OCI-LY7 (cell line): ENCODE results near the gene PDE3B. TPM values are rescaled to one million over a fixed set of nuclear protein-coding genes. Genes with fewer than 3 reads are reported as not detected.
"Not testable (repeated sequence)": the region's sequence is repeated elsewhere in the genome, so short reads cannot be mapped to it uniquely, and the experiment has no call there.

ENCODE experiments used
- BruUV-seq: library from RNA; stranded (reverse); fragments of 400-500 nt; replicated peaks from 2 replicates; lab custom pipeline; 2021; lab: Mats Ljungman, UMichigan
- CTCF ChIA-PET: fragments of 300-600 bp; sonication (Branson Sonifier 250); formaldehyde crosslinking; loops from one replicate; lab custom pipeline; 2022; ENCODE audit warnings: antibody characterized with exemption; ENCODE audit not compliant: unreplicated experiment; lab: Charles Lee
- POLR2A ChIA-PET: fragments of 300-600 bp; sonication (Branson Sonifier 250); formaldehyde crosslinking; loops from one replicate; lab custom pipeline; 2022; ENCODE audit warnings: antibody characterized with exemption; lab: Charles Lee
- DNase-seq: peaks from one replicate; pipeline ENCODE4 v3.0.0-alpha.2; 2015; ENCODE audit warnings: low spot score
- H2AFZ ChIP-seq: fragments of 200-600 bp; sonication (generic), shearing (Covaris generic); 2 replicates; pipeline ENCODE4 v1.6.1; 2014; ENCODE audit warnings: mild to moderate bottlenecking, antibody characterized with exemption, low read length, moderate library complexity
- H3K27ac ChIP-seq: fragments of 200-600 bp; sonication (generic); 2 replicates; pipeline ENCODE4 v1.5.1; 2014; ENCODE audit warnings: mixed run types, low read depth, mild to moderate bottlenecking, moderate library complexity, low read length, inconsistent platforms; ENCODE audit not compliant: poor library complexity, severe bottlenecking
- H3K36me3 ChIP-seq: fragments of 200-600 bp; sonication (generic); 2 replicates; pipeline ENCODE4 v1.6.1; 2014; ENCODE audit warnings: mild to moderate bottlenecking, antibody characterized with exemption, low read length, moderate library complexity, mixed read lengths; ENCODE audit not compliant: insufficient read depth
- H3K4me1 ChIP-seq: fragments of 200-600 bp; sonication (generic); 2 replicates; pipeline ENCODE4 v1.5.1; 2014; ENCODE audit warnings: mild to moderate bottlenecking, low read length; ENCODE audit not compliant: insufficient read depth, poor library complexity, severe bottlenecking
- H3K4me2 ChIP-seq: fragments of 200-600 bp; sonication (generic); 2 replicates; pipeline ENCODE4 v1.6.1; 2014; ENCODE audit warnings: mild to moderate bottlenecking, low read length
- H3K4me3 ChIP-seq: fragments of 200-600 bp; sonication (generic); 2 replicates; pipeline ENCODE4 v1.5.1; 2014; ENCODE audit warnings: mild to moderate bottlenecking, low read depth, low read length; ENCODE audit not compliant: poor library complexity, severe bottlenecking
- H3K79me2 ChIP-seq: fragments of 200-600 bp; sonication (generic); 2 replicates; pipeline ENCODE4 v1.6.1; 2016; ENCODE audit warnings: low read depth, mild to moderate bottlenecking, low read length, moderate library complexity, mixed read lengths; ENCODE audit not compliant: insufficient read depth
- H3K9me2 ChIP-seq: fragments of 200-600 bp; sonication (generic); 2 replicates; pipeline ENCODE4 v1.6.1; 2016; ENCODE audit warnings: mild to moderate bottlenecking, low read length, mixed read lengths; ENCODE audit not compliant: insufficient read depth
- H3K9me3 ChIP-seq: fragments of 200-600 bp; sonication (generic); 2 replicates; pipeline ENCODE4 v1.6.1; 2014; ENCODE audit warnings: mild to moderate bottlenecking, mixed run types, low read length, mixed read lengths
- H4K20me1 ChIP-seq: fragments of 200-600 bp; sonication (generic); 2 replicates; pipeline ENCODE4 v1.6.1; 2014; ENCODE audit warnings: mild to moderate bottlenecking, antibody characterized with exemption, low read length, moderate library complexity, mixed read lengths; ENCODE audit not compliant: insufficient read depth
- EZH2phosphoT487 ChIP-seq: fragments of 200-600 bp; sonication (generic); IDR thresholded peaks from 2 replicates; pipeline ENCODE4 v1.6.1; 2018; ENCODE audit warnings: low read depth, borderline replicate concordance, mild to moderate bottlenecking, mixed run types, antibody characterized with exemption, low read length, moderate library complexity, mixed read lengths
- intact Hi-C: fragments of 100-400 bp; cut with micrococcal nuclease; formaldehyde crosslinking; loops from one replicate; pipeline ENCODE4 v1.10.0; 2022; ENCODE audit not compliant: unreplicated experiment
- total RNA-seq, 2 experiments: library from RNA; depleted of rRNA in 1 of 2; stranded (reverse); fragments of >200 nt in 1 of 2; shearing (Covaris generic) in 1 of 2; gene quantifications; 2 replicates each; pipeline ENCODE4 v1.2.3, GENCODE V29; 2014 to 2022
- TF ChIP-seq, protein P1 (sequence below): fragments of 200-600 bp; sonication (generic); conservative IDR thresholded peaks from 2 replicates; pipeline ENCODE4 v1.5.1; 2014; ENCODE audit warnings: mild to moderate bottlenecking, antibody characterized with exemption, low read length, moderate library complexity, mixed read lengths

Gene PDE3B
- total RNA-seq, 2 experiments from 2014 or later: not detected

DNA sequence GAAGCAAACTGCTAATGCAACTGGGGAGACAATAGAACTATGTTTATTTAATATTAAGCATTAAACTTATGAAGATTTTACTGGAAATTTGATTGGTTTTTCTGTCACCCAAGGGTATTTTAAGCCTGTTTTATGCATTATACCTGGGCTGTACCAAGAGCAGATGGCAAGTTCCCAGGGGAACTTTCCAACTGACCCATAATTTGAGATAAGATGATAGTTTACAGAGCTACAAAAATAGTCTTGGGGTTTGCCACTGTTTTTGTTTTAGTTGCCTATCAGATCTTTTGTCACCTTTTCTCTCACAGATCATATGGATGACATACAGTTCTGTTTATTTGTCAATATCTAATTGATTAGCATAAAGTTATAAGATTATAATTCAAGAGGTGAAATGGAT lies 43.9 kb downstream of the PDE3B start:
- H4K20me1 ChIP-seq: no peaks in the 10 kb centered on the region
- H3K9me3 ChIP-seq: no peaks in the 10 kb centered on the region
- H3K4me1 ChIP-seq: no peaks in the 10 kb centered on the region
- H3K36me3 ChIP-seq: no peaks in the 10 kb centered on the region
- H3K79me2 ChIP-seq: no peaks in the 10 kb centered on the region
- POLR2A ChIA-PET: no interaction called here
- no TSS peak for BruUV-seq
- no peak overlapping the region for H3K4me3 ChIP-seq
- H3K4me2 ChIP-seq: no peak overlapping the region
- no peak overlapping the region for H3K27ac ChIP-seq
- H2AFZ ChIP-seq: no peak overlapping the region
- intact Hi-C loops: no loop called here
- CTCF ChIA-PET: no interaction called here
- no peaks in the 10 kb centered on the region for H3K9me2 ChIP-seq
- DNase-seq: no peak
- TF ChIP-seq, protein P1, sequence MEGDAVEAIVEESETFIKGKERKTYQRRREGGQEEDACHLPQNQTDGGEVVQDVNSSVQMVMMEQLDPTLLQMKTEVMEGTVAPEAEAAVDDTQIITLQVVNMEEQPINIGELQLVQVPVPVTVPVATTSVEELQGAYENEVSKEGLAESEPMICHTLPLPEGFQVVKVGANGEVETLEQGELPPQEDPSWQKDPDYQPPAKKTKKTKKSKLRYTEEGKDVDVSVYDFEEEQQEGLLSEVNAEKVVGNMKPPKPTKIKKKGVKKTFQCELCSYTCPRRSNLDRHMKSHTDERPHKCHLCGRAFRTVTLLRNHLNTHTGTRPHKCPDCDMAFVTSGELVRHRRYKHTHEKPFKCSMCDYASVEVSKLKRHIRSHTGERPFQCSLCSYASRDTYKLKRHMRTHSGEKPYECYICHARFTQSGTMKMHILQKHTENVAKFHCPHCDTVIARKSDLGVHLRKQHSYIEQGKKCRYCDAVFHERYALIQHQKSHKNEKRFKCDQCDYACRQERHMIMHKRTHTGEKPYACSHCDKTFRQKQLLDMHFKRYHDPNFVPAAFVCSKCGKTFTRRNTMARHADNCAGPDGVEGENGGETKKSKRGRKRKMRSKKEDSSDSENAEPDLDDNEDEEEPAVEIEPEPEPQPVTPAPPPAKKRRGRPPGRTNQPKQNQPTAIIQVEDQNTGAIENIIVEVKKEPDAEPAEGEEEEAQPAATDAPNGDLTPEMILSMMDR: no peak
- TF ChIP-seq EZH2phosphoT487: no peak

DNA sequence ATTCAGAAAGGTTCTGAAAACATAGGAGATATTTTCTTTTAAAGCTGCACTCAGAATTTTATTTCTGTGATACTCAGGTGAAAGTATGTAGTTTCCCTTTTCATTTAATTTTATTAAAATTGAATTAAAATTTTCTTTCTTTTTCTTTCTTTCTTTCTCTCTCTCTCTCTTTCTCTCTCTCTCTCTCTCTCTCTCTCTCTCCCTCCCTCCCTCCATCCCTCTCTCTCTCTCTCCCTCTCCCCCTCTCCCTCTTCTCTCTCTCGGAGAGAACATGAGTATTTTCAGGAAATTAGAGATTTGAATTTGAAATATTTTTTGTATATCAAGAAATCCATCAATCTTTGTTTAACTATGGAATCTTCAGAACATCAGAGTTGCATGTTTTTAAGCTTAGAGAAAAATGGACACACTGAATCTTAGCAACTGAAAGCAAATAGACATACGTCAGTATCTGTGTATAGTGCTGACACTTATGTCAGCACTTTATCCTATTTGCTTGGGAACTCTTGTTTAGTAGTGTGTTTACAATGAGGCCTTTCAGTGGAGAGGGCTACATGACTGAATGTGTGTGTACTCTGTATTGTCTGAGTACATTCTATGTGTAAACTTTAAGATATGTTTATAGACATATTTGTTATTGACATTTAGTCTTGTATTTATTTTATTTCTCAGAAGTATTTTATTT lies 44.5 kb downstream of the PDE3B start:
- no peak overlapping the region for H3K4me3 ChIP-seq
- no peak for DNase-seq
- H3K36me3 ChIP-seq: no peaks in the 10 kb centered on the region
- ChIA-PET POLR2A (interaction anchor here (0.6 kb wide), 1 partner anchor 550 kb away, joined by 3 read pairs; no protein-coding TSS in a partner anchor), CTCF (no interaction called here)
- H4K20me1 ChIP-seq: no peaks in the 10 kb centered on the region
- H3K9me3 ChIP-seq: no peaks in the 10 kb centered on the region
- no peak overlapping the region for H3K27ac ChIP-seq
- intact Hi-C loops: no loop called here
- H2AFZ ChIP-seq: no peak overlapping the region
- no peaks in the 10 kb centered on the region for H3K79me2 ChIP-seq
- no TSS peak for BruUV-seq
- H3K9me2 ChIP-seq: no peaks in the 10 kb centered on the region
- no peak for TF ChIP-seq EZH2phosphoT487
- TF ChIP-seq, protein P1: no peak
- H3K4me1 ChIP-seq: no peaks in the 10 kb centered on the region
- H3K4me2 ChIP-seq: no peak overlapping the region

DNA sequence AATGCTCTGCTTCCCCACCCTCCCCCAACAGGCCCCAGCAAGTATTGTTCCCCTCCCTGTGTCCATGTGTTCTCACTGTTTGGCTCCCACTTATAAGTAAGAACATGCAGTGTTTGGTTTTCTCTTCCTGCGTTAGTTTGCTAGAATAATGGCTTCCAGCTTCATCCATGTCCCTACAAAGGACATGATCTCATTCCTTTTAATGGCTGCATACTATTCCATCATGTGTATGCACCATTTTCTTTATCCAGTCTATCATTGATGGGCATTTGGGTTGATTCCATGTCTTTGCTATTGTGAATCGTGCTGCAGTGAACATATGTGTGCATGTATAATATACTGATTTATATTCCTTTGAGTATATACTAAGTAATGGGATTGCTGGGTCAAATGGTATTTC lies 52.1 kb downstream of the PDE3B start:
- H3K9me3 ChIP-seq, POLR2A ChIA-PET, H3K27ac ChIP-seq, intact Hi-C loops, H3K4me1 ChIP-seq, BruUV-seq, H3K4me2 ChIP-seq, H4K20me1 ChIP-seq, H3K36me3 ChIP-seq, H3K79me2 ChIP-seq, CTCF ChIA-PET, H3K9me2 ChIP-seq, H2AFZ ChIP-seq, DNase-seq, H3K4me3 ChIP-seq: not testable (repeated sequence)
